Adipocyte (in vitro differentiated cells): Measurements from ENCODE around the gene SCN4A.
"Not testable (repeated sequence)": the region's sequence is repeated elsewhere in the genome, so short reads cannot be mapped to it uniquely, and the experiment has no call there.

Experiments used
- DNase-seq: peaks from one replicate; pipeline ENCODE4 v3.0.0-alpha.2; 2015; ENCODE audit warnings: low read depth
- H3K27me3 ChIP-seq: replicated peaks from 2 replicates; pipeline ENCODE4 v1.7.0; 2013; ENCODE audit warnings: mild to moderate bottlenecking, low read length, moderate library complexity; ENCODE audit not compliant: control insufficient read depth, insufficient read depth
- H3K36me3 ChIP-seq: 2 replicates; pipeline ENCODE4 v1.7.0; 2013; ENCODE audit warnings: low read length, mild to moderate bottlenecking, moderate library complexity; ENCODE audit not compliant: control insufficient read depth, insufficient read depth, severe bottlenecking
- H3K4me1 ChIP-seq: 2 replicates; pipeline ENCODE4 v1.7.0; 2013; ENCODE audit warnings: mild to moderate bottlenecking, low read length, moderate library complexity; ENCODE audit not compliant: control insufficient read depth, insufficient read depth
- H3K4me3 ChIP-seq: 2 replicates; pipeline ENCODE4 v1.7.0; 2013; ENCODE audit warnings: mild to moderate bottlenecking, low read length, moderate library complexity
- H3K9ac ChIP-seq: 2 replicates; pipeline ENCODE4 v1.7.0; 2013; ENCODE audit warnings: mild to moderate bottlenecking, low read length, moderate library complexity
- H3K9me3 ChIP-seq: 2 replicates; pipeline ENCODE4 v1.7.0; 2013; ENCODE audit warnings: mild to moderate bottlenecking, low read length, moderate library complexity; ENCODE audit not compliant: control insufficient read depth

Gene SCN4A

GRCh38 chr17:63988741-63989621, 16.3 kb upstream of the SCN4A start:
- Histone ChIP-seq H3K4me3 (no peak overlapping the region), H3K27me3 (peaks cover 40% of the 10 kb centered on the region), H3K9me3 (no peaks in the 10 kb centered on the region), H3K9ac (no peak overlapping the region), H3K4me1 (peaks cover 19% of the 10 kb centered on the region), H3K36me3 (no peaks in the 10 kb centered on the region)
- no peak for DNase-seq

- no peak overlapping the region for H3K9ac ChIP-seq
- H3K27me3 ChIP-seq: peaks cover 33% of the 10 kb centered on the region
- no peaks in the 10 kb centered on the region for H3K9me3 ChIP-seq
- H3K4me1 ChIP-seq: peaks cover 22% of the 10 kb centered on the region
- H3K36me3 ChIP-seq: no peaks in the 10 kb centered on the region
- no peak overlapping the region for H3K4me3 ChIP-seq
- DNase-seq: no peak
These were observed 15.4 kb upstream of the SCN4A start for GRCh38 chr17:63988127-63988478.

- H3K9ac ChIP-seq: no peak overlapping the region
- H3K36me3 ChIP-seq: no peaks in the 10 kb centered on the region
- H3K4me1 ChIP-seq: peaks cover 22% of the 10 kb centered on the region
- H3K9me3 ChIP-seq: no peaks in the 10 kb centered on the region
- H3K27me3 ChIP-seq: peaks cover 29% of the 10 kb centered on the region
- no peak overlapping the region for H3K4me3 ChIP-seq
- no peak for DNase-seq
These were observed 14.8 kb upstream of the SCN4A start for GRCh38 chr17:63987221-63988126.

GRCh38 chr17:63986821-63987220, 14.1 kb upstream of the SCN4A start:
- no peaks in the 10 kb centered on the region for H3K36me3 ChIP-seq
- peaks cover 22% of the 10 kb centered on the region for H3K4me1 ChIP-seq
- no peak overlapping the region for H3K9ac ChIP-seq
- no peak overlapping the region for H3K4me3 ChIP-seq
- H3K9me3 ChIP-seq: peaks cover 3% of the 10 kb centered on the region
- peaks cover 23% of the 10 kb centered on the region for H3K27me3 ChIP-seq
- DNase-seq: no peak

- Histone ChIP-seq H3K4me1 (peaks cover 25% of the 10 kb centered on the region), H3K36me3 (no peaks in the 10 kb centered on the region), H3K9ac (no peak overlapping the region), H3K4me3 (no peak overlapping the region), H3K27me3 (peaks cover 15% of the 10 kb centered on the region), H3K9me3 (peaks cover 5% of the 10 kb centered on the region)
- DNase-seq: no peak
These were observed 12.8 kb upstream of the SCN4A start for GRCh38 chr17:63985387-63986140.

GRCh38 chr17:63984651-63985386, 12.1 kb upstream of the SCN4A start:
- peaks cover 5% of the 10 kb centered on the region for H3K9me3 ChIP-seq
- H3K4me1 ChIP-seq: peaks cover 31% of the 10 kb centered on the region
- H3K4me3 ChIP-seq: no peak overlapping the region
- peak; percentile 91 for DNase-seq
- peaks cover 10% of the 10 kb centered on the region for H3K27me3 ChIP-seq
- no peak overlapping the region for H3K9ac ChIP-seq
- H3K36me3 ChIP-seq: no peaks in the 10 kb centered on the region

- Histone ChIP-seq H3K9me3 (peaks cover 5% of the 10 kb centered on the region), H3K9ac (peak overlapping the region; percentile 28), H3K36me3 (no peaks in the 10 kb centered on the region), H3K4me3 (no peak overlapping the region), H3K27me3 (peaks cover 4% of the 10 kb centered on the region), H3K4me1 (peaks cover 31% of the 10 kb centered on the region)
- DNase-seq: peak; percentile 63
These were observed 11.5 kb upstream of the SCN4A start for GRCh38 chr17:63984236-63984635.

GRCh38 chr17:63983320-63983719, 10.6 kb upstream of the SCN4A start:
- Histone ChIP-seq H3K4me3 (no peak overlapping the region), H3K4me1 (peaks cover 31% of the 10 kb centered on the region), H3K9ac (no peak overlapping the region), H3K9me3 (peaks cover 5% of the 10 kb centered on the region), H3K36me3 (no peaks in the 10 kb centered on the region), H3K27me3 (no peaks in the 10 kb centered on the region)
- DNase-seq: no peak

GRCh38 chr17:63982641-63983040, 9.9 kb upstream of the SCN4A start:
- not testable (repeated sequence) for H3K27me3 ChIP-seq, DNase-seq, H3K9ac ChIP-seq, H3K4me3 ChIP-seq, H3K36me3 ChIP-seq, H3K9me3 ChIP-seq
- H3K4me1 ChIP-seq: peaks cover 31% of the 10 kb centered on the region

- no peak for DNase-seq
- peaks cover 5% of the 10 kb centered on the region for H3K9me3 ChIP-seq
These were observed 5.8 kb upstream of the SCN4A start for GRCh38 chr17:63978272-63979200.

More at GRCh38 chr17:63978272-63979200, 5.8 kb upstream of the SCN4A start:
- no peaks in the 10 kb centered on the region for H3K36me3 ChIP-seq
- no peak overlapping the region for H3K9ac ChIP-seq
- no peaks in the 10 kb centered on the region for H3K27me3 ChIP-seq
- H3K4me1 ChIP-seq: peaks cover 20% of the 10 kb centered on the region
- no peak overlapping the region for H3K4me3 ChIP-seq
